PFSK-1 (cell line): ENCODE measurements around the gene SLC16A2.

Source experiments
- FOXP2 ChIP-seq: optimal IDR thresholded peaks from 2 replicates; pipeline ENCODE3; 2011; ENCODE audit warnings: borderline replicate concordance, control low read depth, inconsistent platforms; ENCODE audit not compliant: insufficient read depth; ENCODE audit errors: extremely low read length, extremely low read depth
- POLR2AphosphoS5 ChIP-seq: IDR thresholded peaks from 2 replicates; pipeline ENCODE4 v1.6.1; 2012; ENCODE audit warnings: low read depth, mild to moderate bottlenecking, control low read depth, low read length, moderate library complexity
- SIN3A ChIP-seq: IDR thresholded peaks from 2 replicates; pipeline ENCODE4 v1.6.1; 2012; ENCODE audit warnings: mild to moderate bottlenecking, low read length, moderate library complexity, borderline replicate concordance; ENCODE audit not compliant: insufficient read depth
- TAF1 ChIP-seq: IDR thresholded peaks from 2 replicates; pipeline ENCODE4 v1.6.1; 2012; ENCODE audit warnings: low read length, control low read depth, borderline replicate concordance; ENCODE audit not compliant: insufficient read depth
- TF ChIP-seq, protein P1 (sequence below), 2 experiments: IDR thresholded peaks; 2 replicates each; pipeline versions ENCODE4 v1.6.1 to v1.8.0; 2011 to 2012; ENCODE audit warnings: low read depth in 2 of 2, low read length in 2 of 2, control low read depth in 1 of 2, inconsistent platforms in 1 of 2, mild to moderate bottlenecking in 1 of 2, moderate library complexity in 1 of 2; ENCODE audit not compliant: insufficient read depth in 1 of 2

SLC16A2 gene

DNA sequence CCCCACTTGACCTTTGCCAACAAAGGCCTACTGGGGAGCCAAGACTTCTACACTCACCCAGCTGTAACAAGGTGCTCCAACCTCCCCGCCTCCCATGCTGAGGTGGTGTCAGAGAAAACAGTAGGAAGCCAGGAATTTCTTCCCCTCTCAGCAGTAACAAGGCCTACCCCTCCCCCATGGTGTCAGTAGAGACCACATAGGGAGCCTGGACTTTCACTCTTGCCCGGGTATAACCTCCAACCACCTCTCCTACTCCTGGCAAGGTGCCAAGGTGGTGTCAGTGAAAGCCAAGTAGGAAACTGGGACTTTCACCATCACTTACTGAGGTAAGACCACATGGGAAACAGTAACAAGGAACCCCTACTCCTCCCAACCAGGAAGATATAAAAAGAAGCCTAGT lies 93.1 kb downstream of the SLC16A2 start:
- no peak for TF ChIP-seq TAF1
- TF ChIP-seq SIN3A, result no peak
- no peak for TF ChIP-seq POLR2AphosphoS5
- TF ChIP-seq FOXP2, result no peak
- TF ChIP-seq, protein P1, sequence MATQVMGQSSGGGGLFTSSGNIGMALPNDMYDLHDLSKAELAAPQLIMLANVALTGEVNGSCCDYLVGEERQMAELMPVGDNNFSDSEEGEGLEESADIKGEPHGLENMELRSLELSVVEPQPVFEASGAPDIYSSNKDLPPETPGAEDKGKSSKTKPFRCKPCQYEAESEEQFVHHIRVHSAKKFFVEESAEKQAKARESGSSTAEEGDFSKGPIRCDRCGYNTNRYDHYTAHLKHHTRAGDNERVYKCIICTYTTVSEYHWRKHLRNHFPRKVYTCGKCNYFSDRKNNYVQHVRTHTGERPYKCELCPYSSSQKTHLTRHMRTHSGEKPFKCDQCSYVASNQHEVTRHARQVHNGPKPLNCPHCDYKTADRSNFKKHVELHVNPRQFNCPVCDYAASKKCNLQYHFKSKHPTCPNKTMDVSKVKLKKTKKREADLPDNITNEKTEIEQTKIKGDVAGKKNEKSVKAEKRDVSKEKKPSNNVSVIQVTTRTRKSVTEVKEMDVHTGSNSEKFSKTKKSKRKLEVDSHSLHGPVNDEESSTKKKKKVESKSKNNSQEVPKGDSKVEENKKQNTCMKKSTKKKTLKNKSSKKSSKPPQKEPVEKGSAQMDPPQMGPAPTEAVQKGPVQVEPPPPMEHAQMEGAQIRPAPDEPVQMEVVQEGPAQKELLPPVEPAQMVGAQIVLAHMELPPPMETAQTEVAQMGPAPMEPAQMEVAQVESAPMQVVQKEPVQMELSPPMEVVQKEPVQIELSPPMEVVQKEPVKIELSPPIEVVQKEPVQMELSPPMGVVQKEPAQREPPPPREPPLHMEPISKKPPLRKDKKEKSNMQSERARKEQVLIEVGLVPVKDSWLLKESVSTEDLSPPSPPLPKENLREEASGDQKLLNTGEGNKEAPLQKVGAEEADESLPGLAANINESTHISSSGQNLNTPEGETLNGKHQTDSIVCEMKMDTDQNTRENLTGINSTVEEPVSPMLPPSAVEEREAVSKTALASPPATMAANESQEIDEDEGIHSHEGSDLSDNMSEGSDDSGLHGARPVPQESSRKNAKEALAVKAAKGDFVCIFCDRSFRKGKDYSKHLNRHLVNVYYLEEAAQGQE (IDR thresholded peaks at IDR 0.05; ENCODE audit: insufficient read depth in 1 of 2, low read depth in 2 of 2, low read length in 2 of 2), result no peak

DNA sequence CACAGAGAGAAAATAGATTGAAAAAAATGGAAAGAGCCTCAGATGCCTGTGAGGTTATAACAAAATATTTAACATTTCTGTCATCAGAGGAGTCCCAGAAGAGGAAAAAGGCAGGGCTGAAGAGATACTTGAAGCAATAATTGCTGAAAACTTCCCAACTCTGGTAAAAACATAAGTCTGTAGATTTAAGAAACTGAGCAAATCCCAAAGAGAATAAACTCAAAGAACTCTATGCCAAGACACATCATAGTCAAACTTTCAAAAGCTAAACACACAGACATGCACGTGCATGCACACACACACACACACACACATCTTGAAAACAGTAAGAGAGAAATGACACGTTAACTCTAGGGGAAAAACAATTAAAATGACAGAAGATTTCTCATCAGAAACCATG lies 94.1 kb downstream of the SLC16A2 start:
- no peak for TF ChIP-seq SIN3A
- TF ChIP-seq FOXP2, result no peak

DNA sequence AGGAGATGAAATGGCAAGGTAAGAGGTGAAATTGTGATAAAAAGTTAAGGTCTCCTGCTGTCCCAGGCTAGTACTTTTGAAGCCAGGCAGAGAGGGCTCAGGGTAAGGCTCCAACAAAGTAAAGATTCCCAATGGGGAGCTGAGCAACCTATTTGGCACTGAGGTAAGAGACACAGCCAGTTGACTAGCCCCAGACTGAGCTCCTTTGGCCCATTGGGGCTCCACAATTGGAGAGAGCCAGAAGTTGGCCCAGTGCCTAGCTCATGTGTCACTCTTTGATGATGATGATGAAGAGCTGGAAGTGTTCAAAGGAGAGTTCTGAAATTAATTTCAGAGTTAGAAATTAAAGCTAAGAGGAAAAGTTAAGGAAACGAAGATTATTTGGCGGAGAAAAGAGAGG lies 98.6 kb downstream of the SLC16A2 start:
- TF ChIP-seq FOXP2 (no peak), TAF1 (no peak), POLR2AphosphoS5 (no peak), SIN3A (no peak)
- TF ChIP-seq, protein P1 (IDR thresholded peaks at IDR 0.05; ENCODE audit: insufficient read depth in 1 of 2, low read depth in 2 of 2, low read length in 2 of 2), result no peak

DNA sequence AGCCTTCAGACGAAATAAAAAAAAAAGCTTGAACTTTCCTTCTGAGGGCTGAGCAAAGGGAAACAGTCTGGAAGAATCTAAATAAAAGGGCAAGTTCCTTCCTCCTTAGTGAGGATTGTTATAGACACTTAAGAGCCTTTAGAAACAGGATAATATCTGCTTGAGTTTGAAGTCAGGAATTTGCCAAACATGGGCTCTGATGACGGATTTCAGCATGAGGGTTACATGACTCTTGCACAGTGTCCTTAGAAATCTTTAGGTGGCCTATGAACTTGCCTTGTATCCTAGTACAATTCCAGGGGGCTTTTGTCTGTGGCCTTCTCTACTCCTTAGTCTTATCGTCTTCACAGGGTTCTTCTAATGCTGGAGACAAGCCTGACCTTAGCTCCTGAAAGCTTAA lies 99.0 kb downstream of the SLC16A2 start:
- TF ChIP-seq TAF1 (no peak), POLR2AphosphoS5 (no peak), SIN3A (no peak), FOXP2 (no peak)
- TF ChIP-seq, protein P1 (IDR thresholded peaks at IDR 0.05; ENCODE audit: insufficient read depth in 1 of 2, low read depth in 2 of 2, low read length in 2 of 2), result no peak

DNA sequence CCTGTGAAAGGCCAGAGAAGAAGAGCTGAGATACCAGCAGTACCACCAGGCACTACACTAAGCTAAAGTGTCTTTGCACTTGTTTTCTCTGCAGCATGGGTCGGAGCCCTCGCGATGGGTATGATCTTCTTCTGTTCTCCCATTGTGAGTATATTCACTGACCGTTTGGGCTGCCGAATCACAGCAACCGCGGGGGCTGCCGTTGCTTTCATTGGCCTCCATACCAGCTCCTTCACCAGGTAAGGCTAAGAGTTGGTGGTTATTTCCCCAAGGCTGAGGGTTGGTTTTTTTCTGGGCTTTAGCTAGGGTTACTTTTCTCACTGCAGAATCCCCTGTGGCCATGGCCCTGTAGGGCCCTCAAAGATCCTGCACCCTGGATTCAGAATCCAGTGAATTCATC lies 99.6 kb downstream of the SLC16A2 start:
- no peak for TF ChIP-seq SIN3A
- TF ChIP-seq TAF1, result no peak
- no peak for TF ChIP-seq POLR2AphosphoS5
- no peak for TF ChIP-seq FOXP2
- TF ChIP-seq, protein P1 (IDR thresholded peaks at IDR 0.05; ENCODE audit: insufficient read depth in 1 of 2, low read depth in 2 of 2, low read length in 2 of 2), result no peak
